Measurements from ENCODE around the gene PHOX2A.
"Not testable (repeated sequence)": the region's sequence is repeated elsewhere in the genome, so short reads cannot be mapped to it uniquely, and the experiment has no call there.

The PHOX2A gene

DNA sequence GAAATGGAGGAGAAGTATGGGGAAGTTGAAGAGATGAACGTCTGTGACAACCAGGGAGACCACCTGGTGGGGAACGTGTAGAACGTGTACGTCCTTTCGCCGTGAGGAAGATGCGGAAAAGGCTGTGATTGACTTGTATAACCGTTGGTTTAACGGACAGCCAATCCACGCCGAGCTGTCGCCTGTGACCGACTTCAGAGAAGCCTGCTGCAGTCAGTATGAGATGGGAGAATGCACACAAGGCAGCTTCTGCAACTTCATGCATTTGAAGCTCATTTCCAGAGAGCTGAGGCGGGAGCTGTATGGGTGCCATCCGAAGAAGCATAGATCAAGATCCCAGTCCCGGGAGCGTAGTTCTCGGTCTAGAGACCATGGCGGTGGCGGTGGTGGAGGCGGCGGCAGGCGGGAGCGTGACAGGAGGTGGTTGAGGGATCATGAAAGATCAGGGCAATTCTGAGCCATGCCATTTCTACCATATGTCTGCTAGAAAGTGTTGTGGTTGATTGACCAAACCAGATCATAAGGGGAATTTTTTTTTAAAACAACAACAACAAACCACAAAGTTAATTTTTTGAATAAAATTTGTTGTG, 36.8 kb upstream of the PHOX2A start:
- TF ChIP-seq, protein P1, sequence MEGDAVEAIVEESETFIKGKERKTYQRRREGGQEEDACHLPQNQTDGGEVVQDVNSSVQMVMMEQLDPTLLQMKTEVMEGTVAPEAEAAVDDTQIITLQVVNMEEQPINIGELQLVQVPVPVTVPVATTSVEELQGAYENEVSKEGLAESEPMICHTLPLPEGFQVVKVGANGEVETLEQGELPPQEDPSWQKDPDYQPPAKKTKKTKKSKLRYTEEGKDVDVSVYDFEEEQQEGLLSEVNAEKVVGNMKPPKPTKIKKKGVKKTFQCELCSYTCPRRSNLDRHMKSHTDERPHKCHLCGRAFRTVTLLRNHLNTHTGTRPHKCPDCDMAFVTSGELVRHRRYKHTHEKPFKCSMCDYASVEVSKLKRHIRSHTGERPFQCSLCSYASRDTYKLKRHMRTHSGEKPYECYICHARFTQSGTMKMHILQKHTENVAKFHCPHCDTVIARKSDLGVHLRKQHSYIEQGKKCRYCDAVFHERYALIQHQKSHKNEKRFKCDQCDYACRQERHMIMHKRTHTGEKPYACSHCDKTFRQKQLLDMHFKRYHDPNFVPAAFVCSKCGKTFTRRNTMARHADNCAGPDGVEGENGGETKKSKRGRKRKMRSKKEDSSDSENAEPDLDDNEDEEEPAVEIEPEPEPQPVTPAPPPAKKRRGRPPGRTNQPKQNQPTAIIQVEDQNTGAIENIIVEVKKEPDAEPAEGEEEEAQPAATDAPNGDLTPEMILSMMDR (conservative IDR thresholded peaks at IDR 0.05; ENCODE audit: control insufficient read depth, insufficient read depth, low read depth, low read length) = no peak
- H3K4me3 ChIP-seq (ENCODE audit: control insufficient read depth, low read depth, low read length) = no peak overlapping the region
- DNase-seq (ENCODE audit: low read depth) = no peak

DNA sequence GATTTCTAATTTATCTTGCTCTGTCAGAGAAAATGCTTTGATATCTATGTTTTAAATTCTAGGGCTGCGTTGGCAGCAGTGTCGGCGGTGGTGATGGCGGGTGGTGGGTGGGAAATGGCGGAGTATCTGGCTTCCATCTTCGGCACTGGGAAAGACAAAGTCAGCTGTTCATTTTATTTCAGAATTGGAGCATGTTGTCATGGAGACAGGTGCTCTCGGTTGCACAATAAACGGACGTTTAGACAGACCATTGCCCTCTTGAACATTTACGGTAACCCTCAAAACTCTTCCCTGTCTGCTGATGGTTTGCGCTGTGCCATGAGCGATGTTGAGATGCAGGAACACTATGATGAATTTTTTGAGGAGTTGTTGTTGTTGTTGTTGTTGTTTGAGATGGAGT, 36.1 kb upstream of the PHOX2A start:
- TF ChIP-seq, protein P1 (conservative IDR thresholded peaks at IDR 0.05; ENCODE audit: control insufficient read depth, insufficient read depth, low read depth, low read length) = no peak
- H3K4me3 ChIP-seq (ENCODE audit: control insufficient read depth, low read depth, low read length) = no peak overlapping the region
- DNase-seq (ENCODE audit: low read depth) = no peak

DNA sequence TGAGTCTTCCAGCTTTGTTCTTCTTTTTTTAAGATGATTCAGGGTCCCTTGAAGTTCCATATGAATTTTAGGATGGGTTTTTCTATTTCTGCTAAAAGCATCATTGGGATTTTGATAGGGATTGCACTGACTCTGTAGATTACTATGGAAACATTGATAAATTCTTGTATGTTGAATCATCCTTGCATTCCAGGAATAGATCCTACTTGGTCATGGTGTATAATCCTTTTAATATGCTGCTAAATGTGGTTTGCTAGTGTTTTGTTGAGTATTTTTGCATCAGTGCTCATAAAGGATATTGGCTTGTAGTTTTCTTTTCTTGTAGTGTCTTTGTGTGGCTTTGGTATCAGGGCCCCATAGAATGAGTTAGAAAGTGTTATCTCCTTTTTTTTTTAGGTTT, 34.9 kb upstream of the PHOX2A start:
- no peak overlapping the region for H3K4me3 ChIP-seq (ENCODE audit: control insufficient read depth, low read depth, low read length)
- TF ChIP-seq, protein P1 (conservative IDR thresholded peaks at IDR 0.05; ENCODE audit: control insufficient read depth, insufficient read depth, low read depth, low read length) = no peak
- peak; percentile 62 for DNase-seq (ENCODE audit: low read depth)

DNA sequence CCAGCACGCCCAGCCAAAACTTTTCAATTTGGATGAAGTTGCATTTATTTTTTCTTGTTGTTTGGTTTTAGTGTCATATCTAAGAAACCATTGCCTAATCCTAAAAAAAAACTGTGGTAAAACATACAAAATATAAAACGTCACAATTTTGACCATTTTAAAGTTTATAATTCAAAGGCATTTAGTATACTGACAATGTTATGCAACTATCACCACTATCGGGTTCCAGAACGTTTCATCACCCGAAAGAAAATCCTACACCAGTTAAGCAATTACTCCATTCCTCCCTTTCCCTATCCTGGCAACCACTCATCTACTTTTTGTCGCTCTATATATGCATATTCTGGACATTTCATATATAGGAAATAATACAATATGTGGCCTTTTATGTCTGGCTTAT, 30.5 kb upstream of the PHOX2A start:
- no peak overlapping the region for H3K4me3 ChIP-seq (ENCODE audit: control insufficient read depth, low read depth, low read length)
- DNase-seq (ENCODE audit: low read depth) = peak; percentile 40
- TF ChIP-seq, protein P1 (conservative IDR thresholded peaks at IDR 0.05; ENCODE audit: control insufficient read depth, insufficient read depth, low read depth, low read length) = no peak

DNA sequence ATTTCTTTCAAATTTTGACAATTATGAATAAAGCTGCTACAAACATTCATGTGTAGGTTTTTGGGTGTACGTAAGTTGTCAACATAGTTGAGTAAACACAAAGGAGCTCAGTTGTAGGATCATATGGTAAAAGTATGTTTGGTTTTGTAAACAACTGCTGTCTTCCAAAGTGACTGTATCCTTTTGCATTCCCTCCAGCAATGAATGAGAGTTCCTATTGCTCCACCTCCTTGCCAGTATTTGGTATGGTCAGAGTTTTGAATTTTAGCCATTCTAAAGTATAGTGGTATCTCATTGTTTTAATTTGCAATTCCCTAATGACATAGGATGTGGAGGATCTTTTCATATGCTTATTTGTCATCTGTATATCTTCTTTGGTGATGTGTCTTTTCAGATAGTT, 28.0 kb upstream of the PHOX2A start:
- DNase-seq (ENCODE audit: low read depth) = no peak
- TF ChIP-seq, protein P1 (conservative IDR thresholded peaks at IDR 0.05; ENCODE audit: control insufficient read depth, insufficient read depth, low read depth, low read length) = no peak
- H3K4me3 ChIP-seq (ENCODE audit: control insufficient read depth, low read depth, low read length) = no peak overlapping the region

DNA sequence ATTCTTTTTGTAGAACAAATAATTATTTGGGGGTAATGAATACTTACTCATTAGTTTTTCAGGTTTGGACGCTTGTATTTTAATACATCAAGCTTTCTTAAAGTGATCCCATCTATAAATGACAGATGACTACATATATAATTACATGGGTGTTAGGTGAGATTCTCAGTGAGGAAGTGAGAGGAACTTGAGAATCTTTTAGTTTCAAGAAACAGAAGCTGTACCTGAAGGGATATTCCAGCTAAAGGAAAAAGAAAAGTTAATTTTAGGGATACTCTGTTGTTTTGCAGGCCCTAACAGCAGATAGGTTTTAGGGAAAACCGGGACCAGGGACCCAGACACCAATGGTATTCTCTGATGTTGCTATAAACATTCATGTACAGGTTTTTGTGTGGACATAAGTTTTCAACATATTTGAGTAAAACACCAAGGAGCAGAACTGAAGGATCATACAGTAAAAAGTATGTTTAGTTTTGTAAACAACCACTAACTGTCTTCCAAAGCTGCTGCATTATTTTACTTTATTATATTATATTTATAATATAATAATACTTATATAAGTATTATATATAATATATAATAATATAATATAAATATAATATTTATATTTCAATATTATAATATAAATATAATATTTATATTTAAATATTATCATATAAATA, 24.1 kb upstream of the PHOX2A start:
- no peak for DNase-seq (ENCODE audit: low read depth)
- no peak overlapping the region for H3K4me3 ChIP-seq (ENCODE audit: control insufficient read depth, low read depth, low read length)
- TF ChIP-seq, protein P1 (conservative IDR thresholded peaks at IDR 0.05; ENCODE audit: control insufficient read depth, insufficient read depth, low read depth, low read length) = no peak

DNA sequence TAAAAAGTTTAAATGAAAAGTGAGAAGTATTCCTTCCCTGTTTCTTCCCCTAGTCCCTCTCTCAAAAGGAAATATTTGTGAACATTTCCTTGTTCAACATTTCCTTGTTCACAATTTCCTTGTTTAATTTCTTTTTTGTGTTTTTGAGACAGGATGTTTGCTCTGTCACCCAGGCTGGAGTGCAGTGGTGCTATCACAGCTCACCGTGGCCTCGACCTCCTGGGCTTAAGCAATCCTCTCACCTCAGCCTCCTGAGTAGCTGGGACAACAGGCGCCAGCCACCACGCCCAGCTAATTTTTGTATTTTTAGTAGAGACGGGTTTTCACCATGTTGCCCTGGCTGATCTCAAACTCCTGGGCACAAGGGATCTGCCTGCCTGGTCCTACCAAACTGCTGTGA, 23.0 kb upstream of the PHOX2A start:
- DNase-seq (ENCODE audit: low read depth); H3K4me3 ChIP-seq (ENCODE audit: control insufficient read depth, low read depth, low read length): not testable (repeated sequence)
